ENCODE results near the gene EXTL1. TPM values are rescaled to one million over a fixed set of nuclear protein-coding genes. Genes with fewer than 3 reads are reported as not detected.

The EXTL1 gene
- total RNA-seq, 4 donors from 2014 or later: 0.13 to 1.2 TPM; not detected in 2

GRCh38 chr1:26053718-26054560, 32.4 kb downstream of the EXTL1 start:
- Histone ChIP-seq H3K27me3 (no peaks in the 10 kb centered on the region), H3K4me3 (replicated peaks in 1 of 3) (no peak overlapping the region), H3K36me3 (no peaks in the 10 kb centered on the region), H3K4me1 (peaks cover 0 to 17% of the 10 kb centered on the region in 2 donors), H3K27ac (no peak overlapping the region), H3K9me3 (no peaks in the 10 kb centered on the region)
- TF ChIP-seq, protein P1, sequence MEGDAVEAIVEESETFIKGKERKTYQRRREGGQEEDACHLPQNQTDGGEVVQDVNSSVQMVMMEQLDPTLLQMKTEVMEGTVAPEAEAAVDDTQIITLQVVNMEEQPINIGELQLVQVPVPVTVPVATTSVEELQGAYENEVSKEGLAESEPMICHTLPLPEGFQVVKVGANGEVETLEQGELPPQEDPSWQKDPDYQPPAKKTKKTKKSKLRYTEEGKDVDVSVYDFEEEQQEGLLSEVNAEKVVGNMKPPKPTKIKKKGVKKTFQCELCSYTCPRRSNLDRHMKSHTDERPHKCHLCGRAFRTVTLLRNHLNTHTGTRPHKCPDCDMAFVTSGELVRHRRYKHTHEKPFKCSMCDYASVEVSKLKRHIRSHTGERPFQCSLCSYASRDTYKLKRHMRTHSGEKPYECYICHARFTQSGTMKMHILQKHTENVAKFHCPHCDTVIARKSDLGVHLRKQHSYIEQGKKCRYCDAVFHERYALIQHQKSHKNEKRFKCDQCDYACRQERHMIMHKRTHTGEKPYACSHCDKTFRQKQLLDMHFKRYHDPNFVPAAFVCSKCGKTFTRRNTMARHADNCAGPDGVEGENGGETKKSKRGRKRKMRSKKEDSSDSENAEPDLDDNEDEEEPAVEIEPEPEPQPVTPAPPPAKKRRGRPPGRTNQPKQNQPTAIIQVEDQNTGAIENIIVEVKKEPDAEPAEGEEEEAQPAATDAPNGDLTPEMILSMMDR (IDR thresholded peaks at IDR 0.05): no peak
- no peak for TF ChIP-seq POLR2A (IDR thresholded peaks at IDR 0.05)
- WGBS, 2 donors: 47 to 49% methylated on average over 7 to 16 of the region's 16 CpGs
- intact Hi-C loops (cut with DNase I): no loop called here
- DNase-seq: no peak

GRCh38 chr1:26055041-26055440, 33.5 kb downstream of the EXTL1 start:
- TF ChIP-seq POLR2A (IDR thresholded peaks at IDR 0.05): no peak
- TF ChIP-seq, protein P1 (IDR thresholded peaks at IDR 0.05): no peak
- Histone ChIP-seq H3K9me3 (no peaks in the 10 kb centered on the region), H3K4me1 (peaks cover 7 to 14% of the 10 kb centered on the region in 2 donors), H3K27me3 (no peaks in the 10 kb centered on the region), H3K27ac (no peak overlapping the region), H3K36me3 (no peaks in the 10 kb centered on the region), H3K4me3 (replicated peaks in 1 of 3) (no peak overlapping the region)
- WGBS, 2 donors: 84 to 86% methylated on average over 2 of the region's 2 CpGs
- DNase-seq: no peak
- intact Hi-C loops (cut with DNase I): no loop called here

DNA sequence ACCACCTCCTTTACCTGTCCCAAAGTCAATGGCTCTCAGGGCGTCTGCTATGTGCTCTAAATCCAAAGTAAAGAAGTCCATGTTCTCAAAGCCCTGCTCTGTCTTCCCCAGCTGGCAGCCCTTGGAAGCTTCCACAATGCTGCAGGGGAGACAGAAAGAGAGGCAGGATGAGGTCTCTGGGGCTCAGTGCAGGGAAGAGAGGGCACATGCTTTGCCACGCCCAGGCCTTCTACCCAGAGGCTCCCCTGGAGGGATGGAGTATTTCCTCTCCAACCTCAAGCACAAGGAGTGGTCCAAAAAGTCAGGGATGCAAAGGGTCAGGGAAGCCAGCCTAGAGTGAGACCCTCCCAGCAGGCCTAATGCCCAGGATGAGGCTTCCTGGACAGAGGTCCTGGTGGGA, 35.6 kb downstream of the EXTL1 start:
- intact Hi-C loops (cut with DNase I): no loop called here
- Histone ChIP-seq H3K4me1 (peaks cover 17 to 26% of the 10 kb centered on the region in 2 donors), H3K27ac (no peak overlapping the region), H3K27me3 (no peaks in the 10 kb centered on the region), H3K4me3 (replicated peaks in 1 of 3) (no peak overlapping the region), H3K36me3 (no peaks in the 10 kb centered on the region), H3K9me3 (no peaks in the 10 kb centered on the region)
- DNase-seq: no peak
- TF ChIP-seq, protein P1 (IDR thresholded peaks at IDR 0.05): no peak
- TF ChIP-seq POLR2A (IDR thresholded peaks at IDR 0.05): no peak
- 100% methylated on average over 2 of the region's 2 CpGs; no CpG with 5 or more reads in 1 of the 2 donors for WGBS, 2 donors

- intact Hi-C loops (cut with DNase I): no loop called here
- 88 to 90% methylated on average over 5 of the region's 5 CpGs for WGBS, 2 donors
Measured at GRCh38 chr1:26058052-26058595, 36.5 kb downstream of the EXTL1 start.

More at GRCh38 chr1:26058052-26058595, 36.5 kb downstream of the EXTL1 start:
- TF ChIP-seq POLR2A (IDR thresholded peaks at IDR 0.05): no peak
- TF ChIP-seq, protein P1 (IDR thresholded peaks at IDR 0.05): no peak
- H3K36me3 ChIP-seq: no peaks in the 10 kb centered on the region
- no peak for DNase-seq
- H3K4me1 ChIP-seq: peaks cover 17 to 26% of the 10 kb centered on the region in 2 donors
- H3K9me3 ChIP-seq: no peaks in the 10 kb centered on the region
- no peak overlapping the region for H3K4me3 ChIP-seq (replicated peaks in 1 of 3)
- H3K27ac ChIP-seq: no peak overlapping the region
- no peaks in the 10 kb centered on the region for H3K27me3 ChIP-seq

Data from thyroid gland (tissue), 4 donors.